Transverse colon (tissue), 4 donors: Measurements from ENCODE around the gene RAPGEF5. TPM values are rescaled to one million over a fixed set of nuclear protein-coding genes. Genes with fewer than 3 reads are reported as not detected.

ENCODE experiments used
- DNase-seq: peaks from one replicate; pipeline ENCODE4 v3.0.0-alpha.2; 2019
- H3K27ac ChIP-seq, 4 donors: fragments of 200-600 bp; sonication (generic); 2 replicates each; pipeline ENCODE4 v1.5.1; 2016 to 2018; ENCODE audit warnings: inconsistent platforms in 4 of 4
- H3K27me3 ChIP-seq: fragments of 200-600 bp; sonication (generic); 2 replicates; pipeline ENCODE4 v1.5.1; 2017; ENCODE audit warnings: inconsistent platforms
- H3K36me3 ChIP-seq, 4 donors: fragments of 200-600 bp; sonication (generic); 2 replicates each; pipeline ENCODE4 v1.5.1; 2017 to 2019; ENCODE audit warnings: inconsistent platforms in 4 of 4
- H3K4me1 ChIP-seq, 4 donors: fragments of 200-600 bp; sonication (generic); 2 replicates each; pipeline ENCODE4 v1.5.1; 2017 to 2020; ENCODE audit warnings: inconsistent platforms in 4 of 4
- H3K4me3 ChIP-seq, 4 donors: fragments of 200-600 bp; sonication (generic); 1 replicate in 1 of 4; 2 replicates in 3 of 4; pipeline versions ENCODE4 v1.5.1 to v1.6.1; 2017 to 2019; ENCODE audit warnings: inconsistent platforms in 4 of 4
- H3K9me3 ChIP-seq, 2 donors: fragments of 200-600 bp; sonication (generic); 2 replicates each; pipeline ENCODE4 v1.5.1; 2017 to 2019; ENCODE audit warnings: inconsistent platforms in 2 of 2
- CTCF ChIP-seq, 5 experiments: fragments of 200-600 bp in 3 of 5; fragments of 450-650 bp in 2 of 5; sonication (generic) in 3 of 5; IDR thresholded peaks; 1 replicate in 2 of 5; 2 replicates in 3 of 5; pipeline ENCODE4 v1.5.1; 2016 to 2017; ENCODE audit warnings: antibody characterized with exemption in 5 of 5, inconsistent platforms in 3 of 5, mild to moderate bottlenecking in 2 of 5, moderate library complexity in 1 of 5
- EP300 ChIP-seq: sonication (generic); formaldehyde crosslinking; IDR thresholded peaks from one replicate; pipeline ENCODE4 v1.6.1; 2017; ENCODE audit warnings: antibody characterized with exemption, low read depth
- POLR2A ChIP-seq: fragments of 450-650 bp; IDR thresholded peaks from one replicate; pipeline ENCODE4 v1.6.1; 2016; ENCODE audit warnings: antibody characterized with exemption, mild to moderate bottlenecking, moderate library complexity
- POLR2AphosphoS5 ChIP-seq, 3 donors: sonication (generic); formaldehyde crosslinking; IDR thresholded peaks; one replicate each; pipeline ENCODE4 v1.6.1; 2016; ENCODE audit warnings: antibody characterized with exemption in 3 of 3
- WGBS, 2 donors: methylation state at CpG; one replicate each; pipeline ENCODE4 v1.1.5; 2018; ENCODE audit warnings: low coverage in 1 of 2; 5-methylcytosine and 5-hydroxymethylcytosine counted together
- in situ Hi-C, 4 donors: fragments of 200-750 bp; cut with MboI; loops; one replicate each; pipeline versions ENCODE4 v1.15.0 to v1.15.1; 2017; ENCODE audit warnings: low sequenced_read_pairs in 3 of 4, low pct_ligation_motif_present in 1 of 4, low pct_unique_long_range_greater_than_20kb in 1 of 4
- intact Hi-C: fragments of 100-400 bp; cut with DNase I; formaldehyde crosslinking; loops from one replicate; pipeline ENCODE4 v1.15.1; 2023; ENCODE audit warnings: low total_unique reads
- total RNA-seq, 4 donors: library from RNA; depleted of rRNA; stranded (reverse); fragments of >200 nt; gene quantifications; one replicate each; pipeline ENCODE4 v1.1.0, GENCODE V29; 2016

RAPGEF5 gene
- total RNA-seq, 4 donors from 2014 or later: 82.3 to 112 (median 100) TPM

GRCh38 chr7:22216309-22216708 is 140.6 kb downstream of the RAPGEF5 start:
- Histone ChIP-seq H3K27me3 (no peaks in the 10 kb centered on the region), H3K36me3 (no peaks in the 10 kb centered on the region), H3K9me3 (no peaks in the 10 kb centered on the region), H3K4me3 (no peak overlapping the region), H3K27ac (peak overlapping the region in 1 of 4 donors; percentile 6), H3K4me1 (peaks cover 0 to 1% (median 0%) of the 10 kb centered on the region in 4 donors)
- 59% methylated on average over 1 of the region's 1 CpG; no CpG with 5 or more reads in 1 of the 2 donors for WGBS, 2 donors
- DNase-seq: no peak
- intact Hi-C loops: no loop called here
- TF ChIP-seq POLR2A (no peak), CTCF (IDR thresholded peaks at IDR 0.05) (no peak), POLR2AphosphoS5 (IDR thresholded peaks at IDR 0.05) (no peak), EP300 (no peak)
- in situ Hi-C loops: no loop called here

GRCh38 chr7:22214000-22214399 is 143.0 kb downstream of the RAPGEF5 start:
- peaks cover 0 to 3% (median 0%) of the 10 kb centered on the region in 4 donors for H3K4me1 ChIP-seq
- TF ChIP-seq POLR2A: no peak
- TF ChIP-seq POLR2AphosphoS5 (IDR thresholded peaks at IDR 0.05): no peak
- no peak for TF ChIP-seq EP300
- TF ChIP-seq CTCF (IDR thresholded peaks at IDR 0.05): no peak
- DNase-seq: no peak
- no peak overlapping the region for H3K27ac ChIP-seq
- H3K9me3 ChIP-seq: no peaks in the 10 kb centered on the region
- H3K36me3 ChIP-seq: no peaks in the 10 kb centered on the region
- in situ Hi-C loops: no loop called here
- H3K4me3 ChIP-seq: no peak overlapping the region
- no peaks in the 10 kb centered on the region for H3K27me3 ChIP-seq
- intact Hi-C loops: no loop called here
- WGBS, 2 donors: 60 to 74% methylated on average over 3 of the region's 3 CpGs

- TF ChIP-seq POLR2AphosphoS5 (IDR thresholded peaks at IDR 0.05) (no peak), POLR2A (no peak), CTCF (IDR thresholded peaks at IDR 0.05) (no peak), EP300 (no peak)
- no peak overlapping the region for H3K27ac ChIP-seq
- H3K9me3 ChIP-seq: no peaks in the 10 kb centered on the region
- no peak overlapping the region for H3K4me3 ChIP-seq
- 71 to 92% methylated on average over 2 of the region's 2 CpGs for whole genome bisulfite sequencing, 2 donors
- intact Hi-C loops: no loop called here
- no peak for DNase-seq
- in situ Hi-C loops: no loop called here
- peaks cover 0 to 3% (median 0%) of the 10 kb centered on the region in 4 donors for H3K4me1 ChIP-seq
- H3K36me3 ChIP-seq: no peaks in the 10 kb centered on the region
- H3K27me3 ChIP-seq: no peaks in the 10 kb centered on the region
Measured at GRCh38 chr7:22213081-22213480, 143.9 kb downstream of the RAPGEF5 start.

GRCh38 chr7:22210967-22211366 is 146.0 kb downstream of the RAPGEF5 start:
- peaks cover 0 to 6% (median 0%) of the 10 kb centered on the region in 4 donors for H3K4me1 ChIP-seq
- intact Hi-C loops (no loop called here), in situ Hi-C loops (no loop called here)
- TF ChIP-seq POLR2A (no peak), CTCF (IDR thresholded peaks at IDR 0.05) (no peak), POLR2AphosphoS5 (IDR thresholded peaks at IDR 0.05) (no peak), EP300 (no peak)
- DNase-seq: no peak
- WGBS, 2 donors: 67 to 83% methylated on average over 2 of the region's 2 CpGs
- no peaks in the 10 kb centered on the region for H3K9me3 ChIP-seq
- H3K36me3 ChIP-seq: no peaks in the 10 kb centered on the region
- H3K4me3 ChIP-seq: no peak overlapping the region
- H3K27me3 ChIP-seq: no peaks in the 10 kb centered on the region
- no peak overlapping the region for H3K27ac ChIP-seq
